Peyer's patch (tissue), 4 donors: ENCODE data around the gene DDC. TPM values are rescaled to one million over a fixed set of nuclear protein-coding genes. Genes with fewer than 3 reads are reported as not detected.
A peak's percentile ranks its signal among the peaks of the same experiment; 100 is the strongest.
"Not testable (repeated sequence)": the region's sequence is repeated elsewhere in the genome, so short reads cannot be mapped to it uniquely, and the experiment has no call there.

Source experiments
- DNase-seq, 3 donors: peaks; one replicate each; pipeline ENCODE4 v3.0.0-alpha.2; 2017 to 2019
- H3K27ac ChIP-seq, 4 donors: fragments of 200-600 bp; sonication (generic); one replicate each; pipeline ENCODE4 v1.5.1; 2016 to 2019
- H3K27me3 ChIP-seq, 2 donors: fragments of 200-600 bp; sonication (generic); one replicate each; pipeline ENCODE4 v1.5.1; 2019
- H3K36me3 ChIP-seq, 3 donors: fragments of 200-600 bp; sonication (generic); one replicate each; pipeline ENCODE4 v1.5.1; 2016 to 2019
- H3K4me1 ChIP-seq, 4 donors: fragments of 200-600 bp; sonication (generic); one replicate each; pipeline ENCODE4 v1.5.1; 2016 to 2019
- H3K4me3 ChIP-seq, 4 donors: fragments of 200-600 bp; sonication (generic); 1 replicate in 3 of 4; 2 replicates in 1 of 4; pipeline ENCODE4 v1.5.1; 2016 to 2019; ENCODE audit warnings: mild to moderate bottlenecking in 1 of 4
- H3K9me3 ChIP-seq, 4 donors: fragments of 200-600 bp; sonication (generic); one replicate each; pipeline ENCODE4 v1.5.1; 2016 to 2019; ENCODE audit warnings: mild to moderate bottlenecking in 1 of 4
- CTCF ChIP-seq, 6 experiments: fragments of 450-650 bp in 4 of 6; fragments of 200-600 bp in 2 of 6; sonication (generic) in 1 of 6; IDR thresholded peaks; one replicate each; pipeline ENCODE4 v1.5.1; 2017 to 2019; ENCODE audit warnings: antibody characterized with exemption in 6 of 6, mild to moderate bottlenecking in 3 of 6, moderate library complexity in 1 of 6
- POLR2A ChIP-seq, 2 donors: fragments of 450-650 bp; IDR thresholded peaks; one replicate each; pipeline ENCODE4 v1.5.1; 2017; ENCODE audit warnings: antibody characterized with exemption in 2 of 2, mild to moderate bottlenecking in 2 of 2, moderate library complexity in 2 of 2
- total RNA-seq, 4 donors: library from RNA; depleted of rRNA; stranded (reverse); fragments of >200 nt; gene quantifications; one replicate each; pipeline ENCODE4 v1.1.0, GENCODE V29; 2016

DDC gene
- total RNA-seq, 4 donors from 2014 or later: 56.9 to 314 (median 200) TPM

GRCh38 chr7:50528266-50529092 lies 36.7 kb downstream of the DDC start:
- H3K27ac ChIP-seq: peak overlapping the region in 2 of 4 donors; percentile 32 to 73
- H3K9me3 ChIP-seq: no peaks in the 10 kb centered on the region
- peaks cover 0 to 29% (median 0%) of the 10 kb centered on the region in 4 donors for H3K4me1 ChIP-seq
- no peaks in the 10 kb centered on the region for H3K27me3 ChIP-seq
- H3K4me3 ChIP-seq: no peak overlapping the region
- H3K36me3 ChIP-seq: peaks cover 0 to 20% (median 0%) of the 10 kb centered on the region in 3 donors
- DNase-seq: peak in 1 of 3 donors; percentile 64
- no peak for TF ChIP-seq CTCF (IDR thresholded peaks at IDR 0.05)

GRCh38 chr7:50519350-50519749 lies 45.9 kb downstream of the DDC start:
- H3K27ac ChIP-seq, H3K4me3 ChIP-seq, H3K4me1 ChIP-seq, H3K27me3 ChIP-seq, H3K36me3 ChIP-seq, H3K9me3 ChIP-seq, DNase-seq: not testable (repeated sequence)

- Histone ChIP-seq H3K9me3 (no peaks in the 10 kb centered on the region), H3K27ac (no peak overlapping the region), H3K4me1 (no peaks in the 10 kb centered on the region), H3K36me3 (peaks cover 0 to 4% (median 0%) of the 10 kb centered on the region in 3 donors), H3K4me3 (no peak overlapping the region), H3K27me3 (no peaks in the 10 kb centered on the region)
- DNase-seq: no peak
- TF ChIP-seq POLR2A (IDR thresholded peaks at IDR 0.05): no peak
- no peak for TF ChIP-seq CTCF (IDR thresholded peaks at IDR 0.05)
These were observed 51.9 kb downstream of the DDC start for GRCh38 chr7:50513166-50513871.

GRCh38 chr7:50512384-50512783 lies 52.8 kb downstream of the DDC start:
- H3K4me3 ChIP-seq: no peak overlapping the region
- no peak for DNase-seq
- no peaks in the 10 kb centered on the region for H3K4me1 ChIP-seq
- H3K9me3 ChIP-seq: no peaks in the 10 kb centered on the region
- peaks cover 0 to 11% (median 0%) of the 10 kb centered on the region in 3 donors for H3K36me3 ChIP-seq
- H3K27ac ChIP-seq: no peak overlapping the region
- no peaks in the 10 kb centered on the region for H3K27me3 ChIP-seq
- TF ChIP-seq POLR2A (IDR thresholded peaks at IDR 0.05): no peak
- no peak for TF ChIP-seq CTCF (IDR thresholded peaks at IDR 0.05)

GRCh38 chr7:50509459-50509858 lies 55.7 kb downstream of the DDC start:
- DNase-seq: no peak
- Histone ChIP-seq H3K9me3 (no peaks in the 10 kb centered on the region), H3K27me3 (no peaks in the 10 kb centered on the region), H3K27ac (no peak overlapping the region), H3K4me1 (no peaks in the 10 kb centered on the region), H3K36me3 (peaks cover 0 to 11% (median 0%) of the 10 kb centered on the region in 3 donors), H3K4me3 (no peak overlapping the region)
- TF ChIP-seq CTCF (IDR thresholded peaks at IDR 0.05): no peak
- TF ChIP-seq POLR2A (IDR thresholded peaks at IDR 0.05): no peak

- Histone ChIP-seq H3K27me3 (no peaks in the 10 kb centered on the region), H3K36me3 (peaks cover 0 to 14% (median 0%) of the 10 kb centered on the region in 3 donors), H3K27ac (no peak overlapping the region), H3K4me3 (no peak overlapping the region), H3K4me1 (no peaks in the 10 kb centered on the region), H3K9me3 (no peaks in the 10 kb centered on the region)
- DNase-seq: no peak
- TF ChIP-seq CTCF (IDR thresholded peaks at IDR 0.05): no peak
- TF ChIP-seq POLR2A (IDR thresholded peaks at IDR 0.05): no peak
These were observed 56.7 kb downstream of the DDC start for GRCh38 chr7:50508471-50508943.
